GM18526 (cell line): ENCODE results near the gene GBP2.

Experiments
- POLR2A ChIP-seq: IDR thresholded peaks from 3 replicates; pipeline ENCODE4 v1.6.1; 2011; ENCODE audit not compliant: insufficient read length; ENCODE audit errors: extremely low read depth

The GBP2 gene

DNA sequence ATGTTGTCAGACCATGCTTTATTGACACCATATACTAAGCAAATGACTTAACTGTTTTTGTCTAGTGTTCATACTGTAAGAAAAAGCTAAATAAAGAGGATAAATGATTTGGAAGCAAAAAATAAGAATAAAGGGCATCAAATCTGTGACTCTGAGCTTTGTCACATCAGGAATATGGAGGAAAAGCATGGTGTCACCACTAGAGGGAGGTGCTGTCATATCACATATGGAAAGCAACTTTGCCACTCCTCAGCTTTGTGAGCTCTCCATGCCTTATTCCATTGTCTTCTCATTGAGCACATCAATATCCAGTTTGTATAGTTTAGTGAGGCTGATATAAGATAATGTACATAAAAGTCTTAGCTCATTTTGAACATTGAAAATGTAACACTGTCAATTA is 40.1 kb downstream of the GBP2 start:
- no peak for TF ChIP-seq POLR2A

- TF ChIP-seq POLR2A, result no peak
Measured at GRCh38 chr1:89081005-89081404, 44.9 kb downstream of the GBP2 start.

GRCh38 chr1:89070509-89070908 is 55.4 kb downstream of the GBP2 start:
- TF ChIP-seq POLR2A, result no peak

- no peak for TF ChIP-seq POLR2A
Measured at GRCh38 chr1:89069951-89070350, 56.0 kb downstream of the GBP2 start.

DNA sequence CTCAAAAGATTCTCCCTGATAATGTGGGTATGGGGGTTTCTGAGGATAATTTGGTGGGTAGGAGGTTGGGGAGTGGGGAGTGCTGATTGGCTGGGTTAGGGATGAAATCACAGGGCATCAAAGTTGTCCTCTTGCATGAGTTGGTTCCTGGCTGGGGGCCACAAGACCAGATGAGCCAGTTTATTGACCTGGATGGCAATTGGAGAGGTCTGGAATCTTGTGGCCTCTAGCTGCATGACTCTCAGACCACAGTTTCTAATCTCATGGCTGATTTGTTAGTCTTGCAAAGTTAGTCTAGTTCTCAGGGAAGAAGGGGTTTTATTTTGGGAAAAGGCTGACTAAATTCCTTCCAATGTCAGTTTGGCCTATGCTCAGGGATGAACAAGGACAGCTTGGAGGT is 57.6 kb downstream of the GBP2 start:
- no peak for TF ChIP-seq POLR2A

DNA sequence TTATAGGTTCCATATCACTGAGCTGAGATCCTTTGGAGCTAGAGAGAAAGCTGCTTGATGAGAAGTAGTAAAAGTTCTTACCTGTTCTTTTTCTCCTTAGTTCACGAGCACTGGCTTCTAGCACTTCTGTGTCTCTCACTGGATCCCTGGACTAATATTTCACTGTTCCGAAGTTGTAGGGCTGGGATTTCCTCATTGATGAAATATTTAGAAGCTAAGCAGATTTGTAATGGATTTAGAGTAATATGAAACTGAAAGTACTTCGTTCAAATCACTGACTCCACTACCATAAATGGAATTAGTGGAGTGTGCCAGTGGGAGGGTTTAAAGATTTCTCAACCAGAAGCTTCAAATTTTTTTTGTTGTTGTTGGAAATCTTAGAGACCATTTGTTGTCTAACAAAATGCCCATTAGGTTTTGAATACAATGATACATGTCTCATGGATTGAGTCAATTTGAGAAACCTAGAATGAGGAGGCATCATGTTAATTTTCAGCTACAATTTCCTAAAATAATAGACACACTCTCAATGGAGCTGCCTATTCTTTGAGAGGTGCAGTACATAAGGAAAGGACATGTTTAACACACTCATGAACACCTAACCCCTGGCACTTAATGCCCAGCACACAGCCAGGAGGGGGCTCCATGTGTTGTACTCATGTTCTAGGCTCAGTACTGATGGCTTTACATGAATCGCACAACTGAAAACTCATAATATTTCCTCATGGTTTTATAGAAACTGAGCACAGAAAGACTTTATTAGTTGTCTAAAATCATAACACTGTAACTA is 60.6 kb downstream of the GBP2 start, which contains the start of gene GBP1:
TSS of gene GBP1 (minus strand) at position 130 of the 790 bp plus-strand sequence. CDS start 1,974 bp downstream, outside the sequence.
- no peak for TF ChIP-seq POLR2A

GRCh38 chr1:89064632-89065031 is 61.3 kb downstream of the GBP2 start:
- TF ChIP-seq POLR2A, result no peak

- no peak for TF ChIP-seq POLR2A
Measured at GRCh38 chr1:89063094-89063493, 62.8 kb downstream of the GBP2 start.

GRCh38 chr1:89060091-89060490 is 65.8 kb downstream of the GBP2 start:
- TF ChIP-seq POLR2A, result no peak
